ENCODE measurements around the gene C2orf49. TPM values are rescaled to one million over a fixed set of nuclear protein-coding genes. Genes with fewer than 3 reads are reported as not detected.

Gene C2orf49
- total RNA-seq, 2 donors from 2014 or later = 18.1 to 22.2 TPM

- Mint-ChIP-seq H3K4me3 (no peak overlapping the region), H3K9me3 (no peaks in the 10 kb centered on the region), H3K27ac (no peak overlapping the region), H3K4me1 (peaks cover 1% of the 10 kb centered on the region), H3K36me3 (ENCODE audit: low read depth) (peaks cover 25% of the 10 kb centered on the region), H3K27me3 (ENCODE audit: insufficient read depth) (no peaks in the 10 kb centered on the region)
- Histone ChIP-seq H3K27me3 (ENCODE audit: control insufficient read depth, insufficient read depth, low read length, poor library complexity, severe bottlenecking) (no peaks in the 10 kb centered on the region), H3K9ac (ENCODE audit: extremely low read depth, low read length, poor library complexity, severe bottlenecking) (no peak overlapping the region), H3K9me3 (ENCODE audit: control insufficient read depth, low read length) (no peaks in the 10 kb centered on the region), H3K36me3 (ENCODE audit: control insufficient read depth, insufficient read depth, low read length) (peaks cover 33% of the 10 kb centered on the region), H3K4me3 (ENCODE audit: low read length) (no peak overlapping the region), H3K4me1 (ENCODE audit: control insufficient read depth, insufficient read depth, low read length) (no peaks in the 10 kb centered on the region), H3K27ac (ENCODE audit: low read depth, low read length) (no peak overlapping the region)
- peak; percentile 2 for DNase-seq
- WGBS, 2 experiments (ENCODE audit: insufficient coverage in 1 of 2, insufficient read length in 1 of 2) = 94 to 98% methylated on average over 4 to 6 of the region's 6 CpGs
- no peak for TF ChIP-seq CTCF (conservative IDR thresholded peaks at IDR 0.05)
These were observed 46.2 kb upstream of the C2orf49 start for GRCh38 chr2:105290981-105291660.

- Histone ChIP-seq H3K9ac (ENCODE audit: extremely low read depth, low read length, poor library complexity, severe bottlenecking) (no peak overlapping the region), H3K4me3 (ENCODE audit: low read length) (no peak overlapping the region), H3K4me1 (ENCODE audit: control insufficient read depth, insufficient read depth, low read length) (no peaks in the 10 kb centered on the region), H3K9me3 (ENCODE audit: control insufficient read depth, low read length) (no peaks in the 10 kb centered on the region), H3K27me3 (ENCODE audit: control insufficient read depth, insufficient read depth, low read length, poor library complexity, severe bottlenecking) (no peaks in the 10 kb centered on the region), H3K27ac (ENCODE audit: low read depth, low read length) (no peak overlapping the region), H3K36me3 (ENCODE audit: control insufficient read depth, insufficient read depth, low read length) (peaks cover 30% of the 10 kb centered on the region)
- H3K9me3 Mint-ChIP-seq = no peaks in the 10 kb centered on the region
- no peak overlapping the region for H3K27ac Mint-ChIP-seq
- no peak for DNase-seq
- no peak overlapping the region for H3K4me3 Mint-ChIP-seq
- H3K36me3 Mint-ChIP-seq (ENCODE audit: low read depth) = peaks cover 24% of the 10 kb centered on the region
- H3K27me3 Mint-ChIP-seq (ENCODE audit: insufficient read depth) = no peaks in the 10 kb centered on the region
- TF ChIP-seq CTCF (conservative IDR thresholded peaks at IDR 0.05) = no peak
- peaks cover 1% of the 10 kb centered on the region for H3K4me1 Mint-ChIP-seq
- WGBS, 2 experiments (ENCODE audit: insufficient coverage in 1 of 2, insufficient read length in 1 of 2) = 93% methylated on average over 2 of the region's 2 CpGs; no CpG with 5 or more reads in 1 of the 2 experiments
These were observed 45.4 kb upstream of the C2orf49 start for GRCh38 chr2:105291981-105292380.

- Histone ChIP-seq H3K36me3 (ENCODE audit: control insufficient read depth, insufficient read depth, low read length) (peaks cover 36% of the 10 kb centered on the region), H3K9ac (ENCODE audit: extremely low read depth, low read length, poor library complexity, severe bottlenecking) (no peak overlapping the region), H3K27me3 (ENCODE audit: control insufficient read depth, insufficient read depth, low read length, poor library complexity, severe bottlenecking) (no peaks in the 10 kb centered on the region), H3K27ac (ENCODE audit: low read depth, low read length) (no peak overlapping the region), H3K4me3 (ENCODE audit: low read length) (no peak overlapping the region), H3K9me3 (ENCODE audit: control insufficient read depth, low read length) (no peaks in the 10 kb centered on the region), H3K4me1 (ENCODE audit: control insufficient read depth, insufficient read depth, low read length) (no peaks in the 10 kb centered on the region)
- WGBS, 2 experiments (ENCODE audit: insufficient coverage in 1 of 2, insufficient read length in 1 of 2) = 93 to 95% methylated on average over 4 to 6 of the region's 6 CpGs
- Mint-ChIP-seq H3K36me3 (ENCODE audit: low read depth) (peaks cover 36% of the 10 kb centered on the region), H3K4me1 (peaks cover 1% of the 10 kb centered on the region), H3K4me3 (no peak overlapping the region), H3K27ac (no peak overlapping the region), H3K9me3 (no peaks in the 10 kb centered on the region), H3K27me3 (ENCODE audit: insufficient read depth) (no peaks in the 10 kb centered on the region)
- peak; percentile 10 for DNase-seq
- no peak for TF ChIP-seq CTCF (conservative IDR thresholded peaks at IDR 0.05)
These were observed 43.3 kb upstream of the C2orf49 start for GRCh38 chr2:105294046-105294445.
